AG09319 (cell line): Measurements from ENCODE around the gene EPPIN.

Experiments
- DNase-seq: peaks from one replicate; pipeline ENCODE4 v3.0.0-alpha.2; 2010; ENCODE audit warnings: low read depth; ENCODE audit errors: extremely low read depth
- CTCF ChIP-seq: IDR thresholded peaks from 2 replicates; pipeline ENCODE4 v1.5.1; 2011; ENCODE audit warnings: low read depth, mild to moderate bottlenecking, inconsistent platforms, low read length, moderate library complexity

EPPIN gene

DNA sequence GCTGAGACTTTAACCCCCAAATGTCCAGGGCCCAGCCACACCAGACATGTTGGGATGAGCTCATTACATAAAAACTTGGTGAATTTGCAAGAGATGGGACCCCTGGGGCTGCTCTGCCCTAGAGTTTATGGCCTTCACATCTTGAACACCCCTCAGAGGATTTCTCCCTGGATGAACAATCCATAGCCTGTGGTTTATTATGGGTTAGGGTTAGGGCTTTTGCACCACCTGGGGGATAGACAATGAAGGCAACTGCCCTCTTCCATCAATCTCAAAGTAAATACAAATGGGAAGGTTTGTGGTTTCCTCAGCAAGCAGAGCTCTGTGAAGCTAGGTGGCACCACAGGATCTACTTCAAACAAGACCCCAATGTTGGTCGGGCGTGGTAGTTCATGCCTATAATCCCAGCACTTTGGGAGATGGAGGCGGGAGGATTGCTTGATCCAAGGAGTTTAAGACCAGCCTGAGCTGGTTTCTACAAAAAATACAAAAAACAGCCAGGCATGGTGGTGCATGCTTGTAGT lies 49.2 kb downstream of the EPPIN start:
- no peak for DNase-seq
- no peak for TF ChIP-seq CTCF

DNA sequence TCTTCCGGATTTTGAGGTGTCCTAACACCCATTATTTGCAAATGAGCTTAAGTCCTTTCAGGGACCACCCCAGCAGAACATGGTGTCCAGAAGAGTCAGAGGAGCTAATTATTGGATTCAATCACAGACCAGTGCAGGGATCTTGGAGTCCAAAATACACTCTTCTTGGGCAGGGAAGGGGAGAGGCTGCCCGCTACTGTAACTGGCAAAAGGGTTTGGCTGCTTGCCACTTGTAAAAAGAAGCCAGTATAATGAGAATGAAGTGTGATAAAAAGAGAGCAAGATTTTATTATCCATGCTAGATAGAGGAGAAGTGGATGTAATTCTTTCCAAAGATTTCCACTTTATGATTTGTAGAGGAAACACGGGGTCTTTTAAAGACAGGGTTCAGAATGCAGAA lies 51.0 kb downstream of the EPPIN start:
- no peak for TF ChIP-seq CTCF
- DNase-seq = no peak

DNA sequence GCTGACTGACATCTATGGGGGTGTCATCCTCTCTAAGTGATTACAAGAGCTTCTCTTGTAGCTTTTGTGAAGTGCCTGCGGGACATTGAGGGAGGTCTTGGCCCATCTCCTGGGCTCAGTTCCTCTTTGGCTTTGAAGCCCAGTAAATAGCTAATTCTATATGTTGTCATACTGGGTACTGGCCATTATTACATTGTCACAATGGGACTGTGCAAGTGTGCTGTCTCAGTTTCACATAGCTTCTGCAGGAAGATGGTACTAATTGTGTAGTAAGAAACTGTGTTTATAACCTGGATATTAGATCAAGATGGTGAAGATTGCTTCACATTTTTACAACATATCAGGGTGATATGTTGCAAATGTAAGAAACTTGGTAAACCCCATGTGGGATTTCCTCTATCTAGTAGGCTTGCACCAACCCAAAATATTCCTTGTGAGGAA lies 51.7 kb downstream of the EPPIN start:
- no peak for DNase-seq
- no peak for TF ChIP-seq CTCF
